Measurements from ENCODE around the gene KCNMB3.

Gene KCNMB3

GRCh38 chr3:179250803-179251476 is at the start of gene KCNMB3:
KCNMB3 (minus strand) TSS chr3:179251114; CDS start chr3:179250990, 124 bp downstream.
- DNase-seq (ENCODE audit: low read depth), result no peak
- H3K4me3 ChIP-seq (ENCODE audit: low read depth, low read length), result no peak within 1 kb of the TSS
- TF ChIP-seq CTCF (IDR thresholded peaks at IDR 0.05; ENCODE audit: low read depth, low read length, missing control alignments), result no peak

GRCh38 chr3:179299999-179300613 is 49.2 kb upstream of the KCNMB3 start:
- no peak for TF ChIP-seq CTCF (IDR thresholded peaks at IDR 0.05; ENCODE audit: low read depth, low read length, missing control alignments)
- DNase-seq (ENCODE audit: low read depth), result no peak
- H3K4me3 ChIP-seq (ENCODE audit: low read depth, low read length), result no peak overlapping the region

- TF ChIP-seq CTCF (IDR thresholded peaks at IDR 0.05; ENCODE audit: low read depth, low read length, missing control alignments), result no peak
- no peak for DNase-seq (ENCODE audit: low read depth)
- no peak overlapping the region for H3K4me3 ChIP-seq (ENCODE audit: low read depth, low read length)
Observed at GRCh38 chr3:179299316-179299715, 48.4 kb upstream of the KCNMB3 start.

GRCh38 chr3:179297971-179298725 is 47.2 kb upstream of the KCNMB3 start:
- DNase-seq (ENCODE audit: low read depth), result no peak
- no peak for TF ChIP-seq CTCF (IDR thresholded peaks at IDR 0.05; ENCODE audit: low read depth, low read length, missing control alignments)
- no peak overlapping the region for H3K4me3 ChIP-seq (ENCODE audit: low read depth, low read length)

- DNase-seq (ENCODE audit: low read depth), result no peak
- no peak overlapping the region for H3K4me3 ChIP-seq (ENCODE audit: low read depth, low read length)
- no peak for TF ChIP-seq CTCF (IDR thresholded peaks at IDR 0.05; ENCODE audit: low read depth, low read length, missing control alignments)
Observed at GRCh38 chr3:179292450-179292849, 41.5 kb upstream of the KCNMB3 start.

GRCh38 chr3:179289295-179289694 is 38.4 kb upstream of the KCNMB3 start:
- no peak overlapping the region for H3K4me3 ChIP-seq (ENCODE audit: low read depth, low read length)
- no peak for DNase-seq (ENCODE audit: low read depth)
- TF ChIP-seq CTCF (IDR thresholded peaks at IDR 0.05; ENCODE audit: low read depth, low read length, missing control alignments), result no peak
